RWPE1 (cell line): Measurements from ENCODE around the gene SIGLEC1.

ENCODE experiments used
- CTCF ChIA-PET: fragments of 350-600 bp; sonication (Branson Sonifier 250); formaldehyde crosslinking; extraction: SDS; loops from one replicate; lab custom pipeline; 2021; lab: Yijun Ruan, JAX
- POLR2A ChIA-PET: fragments of 400-600 bp; formaldehyde crosslinking; extraction: SDS; loops from one replicate; lab custom pipeline; 2020; ENCODE audit warnings: antibody characterized with exemption; ENCODE audit not compliant: low non-redundant PET; lab: Yijun Ruan, JAX
- DNase-seq: peaks from one replicate; pipeline ENCODE4 v3.0.0; 2012; ENCODE audit warnings: low spot score
- H3K27ac ChIP-seq: fragments of 450-650 bp; 2 replicates; pipeline ENCODE4 v1.5.1; 2017
- TF ChIP-seq, protein P1 (sequence below): fragments of 450-650 bp; conservative IDR thresholded peaks from 2 replicates; pipeline ENCODE4 v1.5.1; 2017; ENCODE audit warnings: low read depth, mild to moderate bottlenecking

The SIGLEC1 gene

DNA sequence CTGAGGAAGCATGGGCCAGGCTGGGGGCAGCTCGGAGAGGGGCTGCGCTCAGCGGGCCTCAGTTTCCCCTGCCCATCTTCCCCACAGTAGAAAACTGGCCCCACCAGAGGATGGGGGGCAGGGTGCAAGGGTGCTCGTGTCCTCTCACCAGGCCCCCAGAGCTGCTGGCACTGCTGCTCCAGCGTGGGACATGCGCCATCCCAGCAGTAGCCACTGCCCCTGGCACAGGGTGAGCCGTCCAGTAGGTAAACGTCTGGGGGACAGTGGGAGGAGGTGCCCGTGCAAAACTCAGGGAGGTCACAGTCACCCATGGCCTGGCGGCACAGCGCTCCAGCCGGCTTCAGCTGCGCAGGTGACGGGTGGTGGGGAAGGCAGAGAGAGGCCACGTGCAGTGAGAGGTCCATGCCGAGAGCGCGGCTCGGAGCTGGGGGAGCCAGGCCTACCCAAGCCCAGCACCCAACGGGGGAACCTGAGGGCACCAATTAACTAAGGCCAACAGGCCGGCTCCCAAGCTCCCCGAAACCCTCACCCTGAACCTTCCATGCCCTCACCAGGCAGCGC, 40.3 kb downstream of the SIGLEC1 start:
- TF ChIP-seq, protein P1, sequence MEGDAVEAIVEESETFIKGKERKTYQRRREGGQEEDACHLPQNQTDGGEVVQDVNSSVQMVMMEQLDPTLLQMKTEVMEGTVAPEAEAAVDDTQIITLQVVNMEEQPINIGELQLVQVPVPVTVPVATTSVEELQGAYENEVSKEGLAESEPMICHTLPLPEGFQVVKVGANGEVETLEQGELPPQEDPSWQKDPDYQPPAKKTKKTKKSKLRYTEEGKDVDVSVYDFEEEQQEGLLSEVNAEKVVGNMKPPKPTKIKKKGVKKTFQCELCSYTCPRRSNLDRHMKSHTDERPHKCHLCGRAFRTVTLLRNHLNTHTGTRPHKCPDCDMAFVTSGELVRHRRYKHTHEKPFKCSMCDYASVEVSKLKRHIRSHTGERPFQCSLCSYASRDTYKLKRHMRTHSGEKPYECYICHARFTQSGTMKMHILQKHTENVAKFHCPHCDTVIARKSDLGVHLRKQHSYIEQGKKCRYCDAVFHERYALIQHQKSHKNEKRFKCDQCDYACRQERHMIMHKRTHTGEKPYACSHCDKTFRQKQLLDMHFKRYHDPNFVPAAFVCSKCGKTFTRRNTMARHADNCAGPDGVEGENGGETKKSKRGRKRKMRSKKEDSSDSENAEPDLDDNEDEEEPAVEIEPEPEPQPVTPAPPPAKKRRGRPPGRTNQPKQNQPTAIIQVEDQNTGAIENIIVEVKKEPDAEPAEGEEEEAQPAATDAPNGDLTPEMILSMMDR = no peak
- POLR2A ChIA-PET = no interaction called here
- H3K27ac ChIP-seq = no peak overlapping the region
- CTCF ChIA-PET = interaction anchor here (1.1 kb wide), 1 partner anchor 16 kb away, joined by 3 read pairs; no protein-coding TSS in a partner anchor
- DNase-seq = no peak

DNA sequence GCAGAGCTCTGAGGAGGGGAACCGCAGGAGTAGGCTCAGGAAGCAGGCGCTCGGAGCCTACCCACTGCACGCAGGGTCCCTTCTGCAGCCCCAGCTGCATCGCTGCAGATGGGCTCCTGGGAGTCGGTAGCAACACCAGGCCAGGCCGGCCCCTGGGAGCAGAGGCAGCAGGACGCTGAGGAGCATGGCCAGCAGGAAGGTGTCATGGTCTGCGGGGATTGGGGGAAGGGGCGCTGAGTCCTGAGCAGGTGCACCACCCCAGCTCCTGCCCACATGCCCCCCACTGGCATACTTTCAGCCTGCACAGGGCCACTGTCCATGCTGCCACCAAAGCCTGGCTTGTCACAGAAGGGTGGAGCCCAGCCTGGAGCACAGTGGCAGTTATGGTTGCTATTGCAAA, 41.5 kb downstream of the SIGLEC1 start:
- ChIA-PET CTCF (interaction anchor here (0.6 to 1.0 kb wide), 3 partner anchors 11 to 380 kb away, joined by 3 to 4 read pairs (median 3); no protein-coding TSS in a partner anchor), POLR2A (no interaction called here)
- TF ChIP-seq, protein P1 = no peak
- no peak for DNase-seq
- H3K27ac ChIP-seq = no peak overlapping the region

DNA sequence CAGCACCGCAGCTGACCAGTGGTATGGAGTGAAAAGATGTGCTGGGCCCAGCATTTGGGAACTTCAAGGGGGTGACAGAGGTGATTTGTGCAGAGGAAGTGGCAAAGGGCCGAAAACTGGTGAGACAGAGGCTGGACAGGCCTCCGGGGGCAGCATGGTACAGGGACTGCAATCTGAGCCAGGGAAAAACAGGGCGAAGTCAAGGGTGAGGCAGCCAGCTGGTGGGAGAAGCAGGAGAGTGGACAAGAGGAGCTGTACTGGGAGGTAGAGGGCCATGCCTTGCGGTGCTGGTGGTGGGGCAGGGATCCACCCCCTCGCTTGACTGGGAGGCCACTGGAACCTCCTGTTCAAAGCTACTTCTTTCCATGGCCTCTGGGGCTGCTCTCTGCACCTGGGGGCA, 41.9 kb downstream of the SIGLEC1 start:
- no peak for DNase-seq
- ChIA-PET CTCF (interaction anchor here (0.6 to 1.0 kb wide), 3 partner anchors 10 to 66 kb away, joined by 3 to 4 read pairs (median 3); no protein-coding TSS in a partner anchor), POLR2A (interaction anchor here (0.6 kb wide), 1 partner anchor 83 kb away, joined by 3 read pairs; no protein-coding TSS in a partner anchor)

DNA sequence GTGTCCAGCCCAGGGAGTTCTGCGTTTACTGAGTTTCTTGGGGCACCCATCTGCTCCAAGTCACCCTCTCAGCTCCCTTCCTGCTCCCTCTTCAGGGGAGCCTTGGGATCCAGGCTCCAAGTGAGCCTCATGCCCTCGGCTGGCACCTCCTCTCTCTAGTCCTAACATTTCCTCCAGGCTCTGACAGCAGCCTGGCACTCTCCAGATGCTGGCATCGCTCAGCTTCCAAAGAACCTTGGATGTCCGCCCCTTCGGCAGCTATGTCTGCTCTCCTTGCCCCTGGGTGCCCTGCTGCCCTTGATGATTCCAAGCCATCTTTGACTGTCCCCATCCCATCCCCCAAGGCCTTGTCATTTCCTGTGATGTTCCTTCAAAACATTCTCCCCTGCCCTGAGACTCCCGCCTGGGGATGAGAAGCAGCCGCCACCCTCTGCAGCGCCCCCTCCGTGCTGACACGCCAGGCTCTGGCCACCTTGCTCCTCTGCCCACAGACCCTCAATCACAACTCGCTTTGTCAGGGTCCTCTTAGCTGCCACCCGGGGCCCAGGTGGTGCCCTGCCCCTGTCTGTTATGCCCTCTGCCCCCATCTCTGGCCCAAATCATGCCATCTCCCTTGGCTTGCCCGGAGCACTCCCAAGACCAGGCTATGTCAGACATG, 42.6 kb downstream of the SIGLEC1 start:
- no peak for DNase-seq
- H3K27ac ChIP-seq = no peak overlapping the region
- POLR2A ChIA-PET = interaction anchor here (0.6 kb wide), 1 partner anchor 82 kb away, joined by 3 read pairs; no protein-coding TSS in a partner anchor
- CTCF ChIA-PET = interaction anchor here (0.6 to 1.2 kb wide), 2 partner anchors 41 to 67 kb away, joined by 4 to 8 read pairs; no protein-coding TSS in a partner anchor
- TF ChIP-seq, protein P1 = no peak

More for the DNA sequence above, 41.9 kb downstream of the SIGLEC1 start:
- no peak overlapping the region for H3K27ac ChIP-seq
- TF ChIP-seq, protein P1 = no peak

DNA sequence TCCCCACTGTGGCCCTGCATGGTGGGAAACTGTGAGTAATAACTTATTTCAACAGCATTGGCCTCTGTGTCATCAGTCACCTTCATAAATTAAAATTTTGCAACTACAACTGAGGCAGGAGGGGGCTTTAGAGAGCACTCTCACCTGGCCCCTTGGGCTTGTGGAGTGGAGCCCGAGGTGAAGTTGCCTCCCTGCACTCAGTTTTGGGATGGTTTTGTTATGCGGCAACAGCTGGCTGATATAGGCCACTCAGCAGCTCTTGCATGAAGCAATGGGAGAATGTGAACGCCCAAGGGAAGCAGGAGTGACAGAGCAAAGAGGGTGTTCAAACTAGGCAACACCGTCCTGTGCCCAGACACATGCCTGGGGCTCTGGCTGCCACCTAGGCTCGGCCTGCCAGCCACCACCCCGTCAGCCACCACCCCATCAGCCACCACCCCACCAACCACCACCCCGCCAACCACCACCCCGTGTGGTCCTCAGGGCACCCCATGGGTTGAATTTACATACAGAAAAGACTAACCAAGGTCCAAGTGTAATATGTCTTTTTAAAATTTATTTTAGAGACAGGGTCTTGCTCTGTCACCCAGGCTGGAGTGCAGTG, 44.9 kb downstream of the SIGLEC1 start:
- no peak overlapping the region for H3K27ac ChIP-seq
- POLR2A ChIA-PET = no interaction called here
- CTCF ChIA-PET = interaction anchor here (1.7 kb wide), 1 partner anchor 9 kb away, joined by 9 read pairs; no protein-coding TSS in a partner anchor
- DNase-seq = no peak
- TF ChIP-seq, protein P1 = no peak

DNA sequence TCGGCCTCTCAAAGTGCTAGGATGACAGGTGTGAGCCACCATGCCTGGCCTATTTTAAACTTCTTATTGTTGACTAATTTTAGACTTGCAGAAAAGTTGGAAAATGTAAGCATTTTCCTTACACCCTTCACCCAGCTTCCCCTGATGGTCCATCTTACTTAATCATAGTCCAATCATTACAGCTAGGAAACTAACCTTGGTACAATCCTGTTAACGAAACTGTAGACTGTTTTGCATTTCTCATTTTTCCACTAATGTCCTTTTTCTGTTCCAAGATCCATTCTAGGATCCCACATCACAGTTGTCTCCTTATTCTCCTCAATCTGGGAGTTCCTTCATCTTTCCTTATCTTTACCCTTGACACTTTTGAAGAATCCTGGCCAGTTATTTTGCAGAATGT, 48.5 kb downstream of the SIGLEC1 start:
- DNase-seq = no peak
- H3K27ac ChIP-seq = no peak overlapping the region
- POLR2A ChIA-PET = interaction anchor here (0.6 kb wide), 1 partner anchor 102 kb away, joined by 13 read pairs; no protein-coding TSS in a partner anchor
- TF ChIP-seq, protein P1 = no peak
- CTCF ChIA-PET = interaction anchor here (0.6 kb wide), 1 partner anchor 11 kb away, joined by 4 read pairs; no protein-coding TSS in a partner anchor
